ENCODE measurements around the gene PPP1R16B.

The PPP1R16B gene

GRCh38 chr20:38892091-38892981, 86.8 kb downstream of the PPP1R16B start:
- no peak overlapping the region for H3K27ac ChIP-seq (ENCODE audit: extremely low read depth, low read depth, low read length)
- no peak overlapping the region for H3K4me3 ChIP-seq (ENCODE audit: low read depth, low read length)
- ChIA-PET POLR2A (no interaction called here), CTCF (interaction anchor here (0.6 to 3.0 kb wide), 23 partner anchors 10 to 1819 kb away, joined by 3 to 22 read pairs (median 3); partner anchors contain the start of gene PPP1R16B)
- no peaks in the 10 kb centered on the region for H3K36me3 ChIP-seq (ENCODE audit: control insufficient read depth in 2 of 2, insufficient read depth in 1 of 2, low read length in 2 of 2)
- TF ChIP-seq ZNF792 (tag by site-specific recombination; IDR thresholded peaks at IDR 0.05) (no peak), ZIC2 (tag by site-specific recombination; IDR thresholded peaks at IDR 0.05) (peak; percentile 16; the same call in 1 of the 2 replicates), ZFP3 (tag by site-specific recombination; IDR thresholded peaks at IDR 0.05; ENCODE audit: low read depth) (peak; percentile 84)
- TF ChIP-seq, protein P1, sequence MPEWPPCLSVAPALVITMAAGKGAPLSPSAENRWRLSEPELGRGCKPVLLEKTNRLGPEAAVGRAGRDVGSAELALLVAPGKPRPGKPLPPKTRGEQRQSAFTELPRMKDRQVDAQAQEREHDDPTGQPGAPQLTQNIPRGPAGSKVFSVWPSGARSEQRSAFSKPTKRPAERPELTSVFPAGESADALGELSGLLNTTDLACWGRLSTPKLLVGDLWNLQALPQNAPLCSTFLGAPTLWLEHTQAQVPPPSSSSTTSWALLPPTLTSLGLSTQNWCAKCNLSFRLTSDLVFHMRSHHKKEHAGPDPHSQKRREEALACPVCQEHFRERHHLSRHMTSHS (tag by site-specific recombination; IDR thresholded peaks at IDR 0.05), result no peak
- 0 out of 2 replicates have a peak, but pooled peaks cover 2% of the 10 kb centered on the region for H3K4me1 ChIP-seq (ENCODE audit: control insufficient read depth, insufficient read depth, low read length)
- H3K9me3 ChIP-seq (ENCODE audit: control insufficient read depth, insufficient read depth, low read depth, low read length), result no peaks in the 10 kb centered on the region

GRCh38 chr20:38893056-38893564, 87.6 kb downstream of the PPP1R16B start:
- ChIA-PET CTCF (interaction anchor here (0.6 to 3.0 kb wide), 23 partner anchors 9 to 1818 kb away, joined by 3 to 22 read pairs (median 3); partner anchors contain the start of gene PPP1R16B), POLR2A (no interaction called here)
- TF ChIP-seq ZNF23 (tag by site-specific recombination; IDR thresholded peaks at IDR 0.05; ENCODE audit: borderline replicate concordance) (no peak), ZNF521 (tag by site-specific recombination; IDR thresholded peaks at IDR 0.05) (no peak), ZNF223 (tag by site-specific recombination; IDR thresholded peaks at IDR 0.05) (no peak), ZNF311 (tag by site-specific recombination; IDR thresholded peaks at IDR 0.05; ENCODE audit: borderline replicate concordance) (no peak), ZNF404 (tag by site-specific recombination; IDR thresholded peaks at IDR 0.05) (no peak), ZNF621 (tag by site-specific recombination; IDR thresholded peaks at IDR 0.05) (no peak), ZNF426 (tag by site-specific recombination; IDR thresholded peaks at IDR 0.05) (no peak)

DNA sequence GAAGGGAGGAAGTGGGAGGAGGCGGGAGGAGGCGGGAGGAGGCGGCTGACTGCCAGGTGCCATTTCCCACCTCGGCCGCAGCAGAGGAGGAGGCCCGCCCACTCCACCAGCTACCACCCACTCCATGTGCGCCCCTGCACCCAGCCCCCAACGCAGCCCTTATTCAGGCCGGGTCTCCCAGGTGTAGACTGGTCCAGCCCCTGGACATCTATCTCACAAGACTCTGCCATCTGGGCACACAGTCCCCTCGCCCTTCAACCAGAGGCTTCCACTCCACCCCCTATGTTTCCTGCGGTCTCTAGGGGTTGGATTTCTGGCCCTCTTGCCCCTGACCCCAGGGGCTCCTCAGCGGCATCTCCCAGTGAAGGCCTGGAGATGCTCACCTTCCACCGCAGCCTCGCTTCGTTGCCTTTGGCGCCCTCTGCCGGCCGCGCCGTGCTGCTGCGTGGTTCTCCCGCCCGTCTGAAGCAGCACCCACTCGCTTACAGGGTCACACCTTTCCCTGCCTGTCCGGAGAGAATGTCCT, 88.1 kb downstream of the PPP1R16B start:
- POLR2A ChIA-PET, result no interaction called here
- CTCF ChIA-PET, result interaction anchor here (0.6 to 3.0 kb wide), 19 partner anchors 8 to 347 kb away, joined by 3 to 22 read pairs (median 4); partner anchors contain the start of gene PPP1R16B
- 0 out of 2 replicates have a peak, but pooled peaks cover 2% of the 10 kb centered on the region for H3K4me1 ChIP-seq (ENCODE audit: control insufficient read depth, insufficient read depth, low read length)
- H3K27ac ChIP-seq (ENCODE audit: extremely low read depth, low read depth, low read length), result no peak overlapping the region
- H3K36me3 ChIP-seq (ENCODE audit: control insufficient read depth in 2 of 2, insufficient read depth in 1 of 2, low read length in 2 of 2), result no peaks in the 10 kb centered on the region
- no peak overlapping the region for H3K4me3 ChIP-seq (ENCODE audit: low read depth, low read length)
- H3K9me3 ChIP-seq (ENCODE audit: control insufficient read depth, insufficient read depth, low read depth, low read length), result no peaks in the 10 kb centered on the region
- TF ChIP-seq ZNF138 (tag by site-specific recombination; IDR thresholded peaks at IDR 0.05; ENCODE audit: borderline replicate concordance) (no peak), ZFHX2 (tag by site-specific recombination; conservative IDR thresholded peaks at IDR 0.05) (peak; percentile 90), ZNF513 (tag by site-specific recombination; IDR thresholded peaks at IDR 0.05) (no peak), ZNF175 (tag by site-specific recombination; IDR thresholded peaks at IDR 0.05) (no peak), KLF1 (tag by site-specific recombination; IDR thresholded peaks at IDR 0.05) (peak; percentile 64), ZNF600 (tag by site-specific recombination; IDR thresholded peaks at IDR 0.05) (peak; percentile 47; the same call in 1 of the 2 replicates), ZNF521 (tag by site-specific recombination; IDR thresholded peaks at IDR 0.05) (no peak), ZNF768 (tag by site-specific recombination; IDR thresholded peaks at IDR 0.05) (no peak), ATF2 (tag by site-specific recombination; IDR thresholded peaks at IDR 0.05; ENCODE audit: low read depth) (no peak), EGR2 (tag by site-specific recombination; IDR thresholded peaks at IDR 0.05; ENCODE audit: low read depth) (peak; percentile 91), ZNF211 (tag by site-specific recombination; IDR thresholded peaks at IDR 0.05; ENCODE audit: low read depth) (no peak), ZNF621 (tag by site-specific recombination; IDR thresholded peaks at IDR 0.05) (no peak), KLF8 (tag by site-specific recombination; IDR thresholded peaks at IDR 0.05) (0 out of 2 replicates have a peak, but pooled peaks have one; percentile 40), ZNF2 (tag by site-specific recombination; IDR thresholded peaks at IDR 0.05) (no peak), SP7 (tag by site-specific recombination; IDR thresholded peaks at IDR 0.05) (0 out of 2 replicates have a peak, but pooled peaks have one; percentile 25), ZNF701 (tag by site-specific recombination; IDR thresholded peaks at IDR 0.05) (no peak), ZBTB8A (tag by site-specific recombination; IDR thresholded peaks at IDR 0.05) (no peak)

More at GRCh38 chr20:38893056-38893564, 87.6 kb downstream of the PPP1R16B start:
- Histone ChIP-seq H3K4me3 (ENCODE audit: low read depth, low read length) (no peak overlapping the region), H3K9me3 (ENCODE audit: control insufficient read depth, insufficient read depth, low read depth, low read length) (no peaks in the 10 kb centered on the region), H3K4me1 (ENCODE audit: control insufficient read depth, insufficient read depth, low read length) (0 out of 2 replicates have a peak, but pooled peaks cover 2% of the 10 kb centered on the region), H3K27ac (ENCODE audit: extremely low read depth, low read depth, low read length) (no peak overlapping the region), H3K36me3 (ENCODE audit: control insufficient read depth in 2 of 2, insufficient read depth in 1 of 2, low read length in 2 of 2) (no peaks in the 10 kb centered on the region)
